GM10266 (cell line): ENCODE measurements around the gene CHRNA1.
"Not testable (repeated sequence)": the region's sequence is repeated elsewhere in the genome, so short reads cannot be mapped to it uniquely, and the experiment has no call there.

Source experiments
- DNase-seq: peaks from one replicate; pipeline ENCODE4 v3.0.0; 2012; ENCODE audit errors: extremely low spot score
- TF ChIP-seq, protein P1 (sequence below): IDR thresholded peaks from 2 replicates; pipeline ENCODE4 v1.5.1; 2012; ENCODE audit warnings: mild to moderate bottlenecking, low read depth; ENCODE audit not compliant: control insufficient read depth, insufficient read depth; ENCODE audit errors: missing control alignments

CHRNA1 gene

DNA sequence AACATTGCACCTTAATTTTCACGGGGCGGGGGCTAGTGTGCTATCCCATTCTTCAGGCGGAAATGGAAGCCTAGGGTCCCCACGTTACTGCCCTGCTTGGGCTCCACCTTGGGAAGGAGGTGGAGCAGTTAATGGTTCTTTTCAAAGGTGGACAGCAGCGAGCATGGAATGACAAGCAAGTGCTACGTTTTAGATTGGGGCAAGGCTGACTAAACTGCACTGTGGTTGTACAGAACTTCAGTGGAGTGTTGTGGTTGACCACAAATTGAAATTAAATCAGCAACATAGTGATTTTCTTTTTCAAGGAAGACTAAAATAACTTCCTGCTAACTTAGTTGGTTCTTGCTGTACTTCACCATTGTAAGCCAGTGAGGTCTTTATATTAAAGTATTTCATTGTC lies 47.0 kb downstream of the CHRNA1 start:
- TF ChIP-seq, protein P1, sequence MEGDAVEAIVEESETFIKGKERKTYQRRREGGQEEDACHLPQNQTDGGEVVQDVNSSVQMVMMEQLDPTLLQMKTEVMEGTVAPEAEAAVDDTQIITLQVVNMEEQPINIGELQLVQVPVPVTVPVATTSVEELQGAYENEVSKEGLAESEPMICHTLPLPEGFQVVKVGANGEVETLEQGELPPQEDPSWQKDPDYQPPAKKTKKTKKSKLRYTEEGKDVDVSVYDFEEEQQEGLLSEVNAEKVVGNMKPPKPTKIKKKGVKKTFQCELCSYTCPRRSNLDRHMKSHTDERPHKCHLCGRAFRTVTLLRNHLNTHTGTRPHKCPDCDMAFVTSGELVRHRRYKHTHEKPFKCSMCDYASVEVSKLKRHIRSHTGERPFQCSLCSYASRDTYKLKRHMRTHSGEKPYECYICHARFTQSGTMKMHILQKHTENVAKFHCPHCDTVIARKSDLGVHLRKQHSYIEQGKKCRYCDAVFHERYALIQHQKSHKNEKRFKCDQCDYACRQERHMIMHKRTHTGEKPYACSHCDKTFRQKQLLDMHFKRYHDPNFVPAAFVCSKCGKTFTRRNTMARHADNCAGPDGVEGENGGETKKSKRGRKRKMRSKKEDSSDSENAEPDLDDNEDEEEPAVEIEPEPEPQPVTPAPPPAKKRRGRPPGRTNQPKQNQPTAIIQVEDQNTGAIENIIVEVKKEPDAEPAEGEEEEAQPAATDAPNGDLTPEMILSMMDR = no peak
- DNase-seq = no peak

DNA sequence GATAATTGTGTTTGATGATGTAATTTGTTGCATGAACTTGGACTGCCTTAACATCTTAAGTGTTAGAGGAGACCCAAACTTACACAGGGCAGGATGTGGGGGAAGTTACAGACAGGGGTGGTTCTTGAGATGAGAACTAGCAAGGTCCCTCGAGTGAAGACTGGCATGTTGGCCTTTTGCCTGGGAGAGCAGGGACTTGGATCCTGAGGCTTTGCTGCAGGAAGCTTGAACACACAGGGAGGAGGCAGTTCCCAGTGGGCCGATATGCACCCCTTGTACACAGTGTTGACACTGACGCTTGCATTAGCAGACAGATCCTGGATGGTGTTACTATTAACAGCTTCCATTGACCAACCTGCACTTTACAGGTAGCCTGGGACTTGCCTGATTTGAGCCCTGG lies 47.5 kb downstream of the CHRNA1 start:
- no peak for DNase-seq
- TF ChIP-seq, protein P1 = no peak

DNA sequence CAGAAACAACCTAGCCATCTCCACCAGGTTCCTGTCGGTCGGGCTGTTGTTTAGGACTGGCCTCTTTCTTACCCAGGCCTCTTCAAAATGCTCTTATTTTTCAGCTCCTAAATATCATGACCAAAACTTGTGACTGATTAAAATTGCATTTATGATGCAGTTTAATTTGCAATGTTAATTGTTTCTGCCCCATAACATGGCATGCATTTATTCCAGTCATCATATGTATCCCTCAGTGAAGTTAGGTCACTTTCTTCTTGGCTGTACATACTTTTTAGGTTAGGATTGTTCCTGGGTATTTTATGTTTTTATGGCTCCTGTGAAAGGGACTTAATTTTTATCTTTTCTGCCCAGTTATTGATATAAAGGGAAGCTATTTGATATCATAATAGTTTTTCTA lies 50.6 kb downstream of the CHRNA1 start:
- DNase-seq = no peak
- TF ChIP-seq, protein P1 = no peak

DNA sequence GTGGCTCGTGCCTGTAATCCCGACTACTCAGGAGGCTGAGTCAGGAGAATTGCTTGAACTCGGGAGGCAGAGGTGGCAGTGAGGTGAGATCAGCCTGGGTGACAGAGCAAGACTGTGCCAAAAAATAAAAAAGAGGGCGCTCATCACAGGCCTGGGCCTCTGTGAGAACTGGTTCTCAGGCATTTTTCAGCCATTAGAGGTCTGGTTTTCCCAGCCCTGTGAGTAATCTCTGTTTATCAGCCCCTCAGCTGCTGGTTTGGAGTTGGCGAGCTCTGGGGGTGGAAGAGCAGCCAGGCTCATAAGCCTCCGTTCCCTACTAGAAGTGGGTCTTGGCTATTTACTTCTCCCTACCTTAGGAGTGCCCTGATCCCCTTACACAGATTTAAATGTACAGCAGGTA lies 53.1 kb downstream of the CHRNA1 start:
- DNase-seq = no peak
- TF ChIP-seq, protein P1 = no peak

DNA sequence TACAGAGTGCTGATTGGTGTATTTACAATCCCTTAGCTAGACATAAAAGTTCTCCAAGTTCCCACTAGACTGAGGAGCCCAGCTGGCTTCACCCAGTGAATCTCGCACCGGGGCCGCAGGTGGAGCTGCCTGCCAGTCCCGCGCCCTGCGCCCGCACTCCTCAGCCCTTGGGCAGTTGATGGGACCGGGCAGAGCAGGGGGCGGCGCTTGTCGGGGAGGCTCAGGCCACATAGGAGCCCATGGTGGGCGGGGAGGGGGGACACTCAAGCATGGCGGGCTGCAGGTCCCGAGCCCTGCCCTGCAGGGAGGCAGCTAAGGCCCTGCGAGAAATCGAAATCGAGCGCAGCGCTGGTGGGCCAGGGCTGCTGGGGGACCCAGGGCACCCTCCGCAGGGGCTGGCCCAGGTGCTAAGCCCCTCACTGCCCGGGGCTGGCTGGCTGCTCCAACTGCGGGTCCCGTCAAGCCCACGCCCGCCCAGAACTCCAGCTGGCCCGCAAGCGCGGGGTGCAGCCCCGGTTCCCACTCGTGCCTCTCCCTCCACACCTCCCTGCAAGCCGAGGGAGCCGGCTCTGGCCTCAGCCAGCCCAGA lies 54.8 kb downstream of the CHRNA1 start:
- not testable (repeated sequence) for DNase-seq

DNA sequence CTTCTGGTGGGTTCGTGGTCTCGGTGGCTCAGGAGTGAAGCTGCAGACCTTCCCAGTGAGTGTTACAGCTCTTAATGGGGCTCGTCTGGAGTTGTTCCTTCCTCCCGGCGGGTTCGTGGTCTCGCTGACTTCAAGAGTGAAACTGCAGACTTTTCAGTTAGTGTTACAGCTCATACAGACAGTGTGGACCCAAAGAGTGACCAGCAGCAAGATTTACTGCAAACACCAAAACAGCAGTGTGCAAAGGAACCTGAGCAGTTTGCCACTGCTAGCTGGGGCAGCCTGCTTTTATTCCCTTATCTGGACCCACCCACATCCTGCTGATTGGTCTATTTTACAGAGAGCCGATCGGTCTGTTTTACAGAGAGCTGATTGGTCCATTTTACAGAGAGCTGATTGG lies 55.6 kb downstream of the CHRNA1 start:
- no peak for DNase-seq
- TF ChIP-seq, protein P1 = no peak

DNA sequence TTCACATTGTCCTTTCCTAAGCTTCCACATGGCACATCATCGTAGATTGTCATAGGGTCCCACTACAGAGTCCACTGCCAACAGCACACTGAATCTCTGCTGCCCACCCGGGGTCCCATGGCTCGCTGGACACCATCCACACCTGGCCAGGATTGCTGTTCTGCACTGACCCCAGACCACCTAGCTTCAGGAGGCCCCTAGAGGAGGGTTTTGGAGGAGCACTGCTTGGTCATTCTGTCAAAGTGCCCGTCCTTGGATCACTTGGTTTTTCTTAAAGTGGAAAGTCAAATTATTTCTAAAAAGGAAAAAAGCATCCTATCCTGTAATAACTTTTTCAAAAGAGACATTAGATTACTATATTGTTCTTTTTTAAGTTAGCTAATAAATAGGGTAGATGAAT lies 59.0 kb downstream of the CHRNA1 start:
- no peak for DNase-seq
- TF ChIP-seq, protein P1 = no peak

DNA sequence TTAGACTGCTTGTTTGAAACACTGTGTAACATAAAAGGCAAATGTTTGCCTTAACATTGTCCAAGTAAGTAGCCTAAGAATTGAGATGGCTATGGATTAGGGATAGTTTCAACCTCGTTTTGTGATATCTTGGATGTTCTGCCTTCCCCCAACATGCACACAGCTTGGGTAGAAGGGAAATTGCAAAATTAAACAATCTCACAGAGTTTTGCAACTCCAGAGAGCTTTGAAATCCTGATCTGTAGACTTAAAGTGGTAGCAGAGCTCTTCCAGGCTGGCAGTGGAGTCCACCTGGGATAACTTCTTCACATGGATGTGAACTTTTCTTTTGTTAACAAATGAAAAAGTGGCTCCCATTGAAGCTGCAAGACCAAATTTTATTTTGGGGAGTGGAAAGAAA lies 59.6 kb downstream of the CHRNA1 start:
- TF ChIP-seq, protein P1 = no peak
- no peak for DNase-seq
